ENCODE measurements around the gene RHOA.
A peak's percentile ranks its signal among the peaks of the same experiment; 100 is the strongest.
"Not testable (repeated sequence)": the region's sequence is repeated elsewhere in the genome, so short reads cannot be mapped to it uniquely, and the experiment has no call there.

Gene RHOA

DNA sequence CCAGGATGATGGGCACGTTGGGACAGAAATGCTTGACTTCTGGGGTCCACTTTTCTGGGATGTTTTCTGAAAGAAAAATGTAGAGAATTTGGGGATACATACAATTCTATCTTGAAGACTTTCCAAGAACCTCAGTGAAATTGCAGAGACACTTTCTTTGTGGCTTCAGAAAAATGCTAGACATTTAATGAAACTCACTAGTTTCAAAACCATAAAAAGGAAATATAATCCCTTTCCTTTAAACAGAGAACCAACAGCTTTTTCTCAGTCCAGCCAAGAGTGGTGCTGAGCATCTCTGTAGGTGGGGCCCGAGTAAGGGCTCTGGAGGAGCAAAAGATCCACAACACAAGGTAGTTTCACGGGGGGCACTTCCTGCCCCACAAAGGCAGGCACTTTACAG, 49.2 kb downstream of the RHOA start:
- DNase-seq (ENCODE audit: low read depth) = peak; percentile 61

DNA sequence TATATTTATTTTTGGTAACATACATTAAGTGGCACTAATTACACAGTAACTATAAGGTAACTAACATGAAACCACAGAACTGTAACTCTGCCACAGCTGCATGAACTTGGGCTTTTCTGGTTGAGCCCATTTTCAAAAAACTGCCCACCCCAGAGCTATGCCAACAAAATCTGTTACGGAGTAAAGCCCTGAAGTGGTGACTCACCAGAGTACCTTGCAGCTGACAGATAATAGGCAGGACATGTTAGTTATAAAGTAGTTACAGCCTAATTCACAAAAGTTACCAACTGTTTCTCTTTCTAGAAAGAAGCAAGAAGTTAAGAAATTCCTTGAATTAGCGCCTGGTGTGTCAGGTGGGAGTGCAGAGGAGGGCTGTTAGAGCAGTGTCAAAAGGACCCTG, 52.2 kb downstream of the RHOA start:
- peak; percentile 57 for DNase-seq (ENCODE audit: low read depth)

DNA sequence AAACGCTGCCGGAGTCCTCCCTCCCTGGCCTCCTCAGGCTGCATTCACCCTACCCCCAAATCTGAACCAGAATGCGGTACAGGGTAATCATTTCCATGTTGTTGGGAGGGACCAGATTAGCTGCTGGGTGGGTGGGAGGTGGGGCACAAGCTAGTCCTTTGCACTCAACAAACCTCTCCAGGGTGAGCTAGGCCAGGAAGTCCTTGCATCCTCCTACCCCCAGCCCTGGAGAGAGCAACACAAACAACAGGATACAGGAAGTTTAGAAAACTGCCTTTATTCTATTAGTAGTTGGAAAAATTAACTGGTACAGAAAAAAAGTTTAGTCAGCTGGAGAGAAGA, 52.9 kb downstream of the RHOA start:
- DNase-seq (ENCODE audit: low read depth) = no peak

DNA sequence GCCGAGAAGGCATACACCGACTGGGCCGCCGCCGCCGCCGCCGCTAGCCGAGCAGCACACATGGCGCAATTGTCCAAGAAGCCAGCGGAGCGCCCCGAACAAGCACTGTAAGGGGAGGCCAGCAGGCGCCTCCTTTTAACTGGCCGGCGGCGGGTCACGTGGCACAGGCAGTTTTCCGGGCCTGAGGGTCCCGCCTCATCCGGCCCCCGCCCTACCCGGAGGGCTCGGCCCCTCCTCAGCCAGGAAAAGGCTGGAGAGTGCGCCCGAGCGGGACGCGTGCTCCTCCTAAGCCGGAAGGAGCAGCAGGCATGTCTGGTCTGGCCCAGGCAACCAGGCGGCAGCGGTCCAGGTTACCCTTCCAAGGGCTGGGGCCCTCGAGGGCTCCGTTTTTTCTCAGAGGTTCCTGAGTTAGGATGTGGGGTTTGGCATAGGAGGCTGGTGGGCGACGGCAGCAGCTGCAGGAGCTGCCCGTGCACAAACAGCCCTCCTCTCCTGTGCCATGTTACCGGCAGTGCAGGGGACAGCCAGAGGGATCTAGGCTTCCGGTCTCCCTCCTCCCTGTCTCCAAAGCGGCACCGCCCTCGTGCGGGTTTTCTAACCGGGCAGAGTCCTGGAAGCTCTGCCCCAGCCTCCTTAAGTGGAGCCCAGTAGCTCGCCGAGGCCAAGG, 53.4 kb downstream of the RHOA start, which contains the start of gene GPX1:
Gene GPX1 (minus strand): TSS at position 137 of the 667 bp plus-strand sequence. CDS start 75 bp downstream, at position 62.
- DNase-seq (ENCODE audit: low read depth) = peak; percentile 96

DNA sequence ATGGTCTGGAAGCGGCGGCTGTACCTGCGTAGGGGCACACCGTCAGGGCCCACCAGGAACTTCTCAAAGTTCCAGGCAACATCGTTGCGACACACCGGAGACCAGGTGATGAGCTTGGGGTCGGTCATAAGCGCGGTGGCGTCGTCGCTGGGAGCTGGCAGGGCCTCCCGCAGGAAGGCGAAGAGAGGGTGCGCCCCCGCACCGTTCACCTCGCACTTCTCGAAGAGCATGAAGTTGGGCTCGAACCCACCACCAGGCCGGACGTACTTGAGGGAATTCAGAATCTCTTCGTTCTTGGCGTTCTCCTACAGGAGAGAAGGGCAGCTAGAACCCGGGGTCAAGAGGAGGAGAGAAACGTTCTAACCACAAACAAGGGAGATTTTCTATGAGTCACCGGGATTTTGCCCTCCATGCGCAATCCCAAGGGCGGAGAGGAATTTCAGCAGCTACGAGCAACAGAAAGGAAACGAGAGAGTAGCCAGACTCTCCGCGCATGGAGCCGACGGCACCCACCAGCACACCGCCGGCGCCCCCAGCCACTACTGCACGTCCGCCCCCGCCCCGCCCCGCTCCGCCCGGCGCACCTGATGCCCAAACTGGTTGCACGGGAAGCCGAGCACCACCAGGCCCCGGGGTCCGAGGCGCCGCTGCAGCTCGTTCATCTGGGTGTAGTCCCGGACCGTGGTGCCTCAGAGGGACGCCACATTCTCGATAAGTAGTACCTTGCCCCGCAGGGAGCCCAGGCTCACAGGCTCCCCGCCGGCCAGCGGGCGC, 54.1 kb downstream of the RHOA start:
- peak; percentile 91 for DNase-seq (ENCODE audit: low read depth)

DNA sequence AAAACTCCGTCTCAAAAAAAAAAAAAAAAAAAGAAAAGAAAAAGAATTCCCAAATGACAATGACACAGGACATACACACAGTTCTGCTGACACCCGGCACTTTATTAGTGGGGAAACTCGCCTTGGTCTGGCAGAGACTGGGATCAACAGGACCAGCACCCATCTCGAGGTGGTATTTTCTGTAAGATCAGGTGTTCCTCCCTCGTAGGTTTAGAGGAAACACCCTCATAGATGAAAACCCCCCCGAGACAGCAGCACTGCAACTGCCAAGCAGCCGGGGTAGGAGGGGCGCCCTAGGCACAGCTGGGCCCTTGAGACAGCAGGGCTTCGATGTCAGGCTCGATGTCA, 54.7 kb downstream of the RHOA start:
- not testable (repeated sequence) for DNase-seq (ENCODE audit: low read depth)

DNA sequence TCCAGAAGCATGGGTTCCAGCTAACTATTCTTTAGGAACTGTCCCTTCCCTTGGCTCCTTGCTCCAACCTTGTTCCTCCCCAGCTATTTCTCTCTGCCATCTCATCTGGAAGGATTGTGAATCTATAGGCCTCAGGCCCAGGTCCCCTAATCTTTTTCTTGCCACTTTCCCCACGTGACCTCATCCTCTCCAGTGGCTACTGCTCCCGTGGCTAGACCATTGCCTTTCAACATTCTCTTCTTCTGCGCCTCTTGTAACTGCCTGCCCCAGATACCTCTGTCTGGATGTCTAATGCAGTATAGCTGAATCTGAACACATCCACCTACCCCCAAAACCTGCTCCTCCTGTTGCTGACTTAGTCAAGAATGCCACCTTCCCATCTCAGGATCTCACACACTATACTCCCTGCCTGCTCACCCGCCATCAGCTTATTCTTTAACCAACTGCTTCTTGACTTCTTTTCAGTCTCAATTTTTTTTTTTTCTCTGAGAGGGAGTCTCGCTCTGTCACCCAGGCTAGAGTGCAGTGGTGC, 58.8 kb downstream of the RHOA start:
- no peak for DNase-seq (ENCODE audit: low read depth)

DNA sequence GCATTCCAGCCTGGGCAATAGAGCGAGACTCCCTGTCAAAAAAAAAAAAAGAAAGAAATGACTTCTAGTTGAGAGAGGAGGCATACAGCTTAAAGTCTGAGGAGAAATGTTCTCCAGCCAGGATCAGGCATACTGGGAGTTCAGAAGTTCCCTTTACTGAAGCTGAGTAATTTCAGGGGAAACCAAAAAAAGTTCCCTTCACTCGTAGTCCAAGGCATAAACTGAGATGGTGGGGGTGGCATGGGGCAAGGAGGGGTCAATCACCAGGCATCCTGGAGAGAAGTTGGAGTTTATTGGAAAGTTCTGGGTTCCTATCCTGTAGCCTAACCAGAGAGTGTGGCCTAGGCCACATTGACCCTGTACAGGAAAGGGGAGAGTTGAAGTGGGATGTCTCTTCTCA, 59.5 kb downstream of the RHOA start:
- no peak for DNase-seq (ENCODE audit: low read depth)

DNA sequence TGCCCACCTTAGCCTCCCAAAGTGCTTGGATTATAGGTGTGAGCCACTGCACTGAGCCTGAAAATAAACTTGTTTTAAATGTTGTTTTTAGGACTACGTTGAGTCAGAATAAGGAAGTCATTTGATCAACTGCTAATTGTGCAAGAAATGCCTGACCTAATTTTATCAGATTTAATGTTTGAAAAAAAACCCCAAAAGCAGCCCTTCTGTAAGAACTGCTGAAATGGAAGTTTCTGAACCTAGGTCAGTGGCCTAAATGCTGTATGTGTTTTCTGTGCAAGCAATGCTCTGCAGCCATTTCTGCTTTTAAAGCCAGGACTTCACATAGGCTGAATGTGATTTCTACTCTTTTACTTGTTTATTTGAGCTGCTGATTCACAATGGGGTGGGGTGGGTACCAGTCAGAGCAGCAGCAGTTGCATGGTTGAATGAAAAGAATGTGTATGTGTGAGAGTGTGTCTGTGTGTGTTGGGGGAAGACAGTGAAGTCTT, 60.2 kb downstream of the RHOA start:
- DNase-seq (ENCODE audit: low read depth) = peak; percentile 96

DNA sequence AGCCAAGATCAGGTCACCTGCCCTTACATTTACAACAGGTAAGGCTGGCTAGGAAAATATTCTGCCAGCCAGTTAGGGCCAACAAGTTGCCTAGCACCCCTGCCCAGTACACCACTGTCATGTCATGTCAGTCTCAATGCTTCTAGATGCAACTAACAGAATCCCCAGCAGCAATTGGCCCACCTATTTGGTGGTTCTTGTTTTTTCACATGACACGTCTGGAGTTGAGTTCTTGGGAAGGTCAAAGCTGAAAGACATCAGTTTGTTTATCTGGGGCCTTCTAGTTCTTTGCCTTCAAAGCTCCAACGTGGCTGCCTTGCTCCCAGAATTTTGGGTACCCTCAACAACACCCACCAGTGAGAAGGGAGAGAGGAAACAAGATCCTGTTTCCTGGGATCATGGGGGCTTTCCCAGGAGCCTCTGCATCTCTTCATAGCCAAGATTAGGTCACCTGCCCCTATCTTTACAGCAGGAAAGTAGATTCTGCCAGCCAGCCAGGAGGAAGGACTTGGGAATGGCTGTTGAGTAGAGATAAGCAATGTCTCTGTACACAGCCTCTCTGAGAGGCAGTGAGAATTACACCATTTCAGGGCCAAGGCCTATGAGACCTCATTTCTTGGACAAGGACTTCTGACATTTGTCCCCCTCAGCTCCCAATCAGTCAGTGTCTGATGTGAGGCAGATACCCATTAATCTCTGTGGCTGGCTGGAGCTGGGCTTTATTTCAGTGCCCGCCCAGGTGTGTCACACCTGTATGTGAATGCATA, 62.2 kb downstream of the RHOA start:
- DNase-seq (ENCODE audit: low read depth) = no peak

DNA sequence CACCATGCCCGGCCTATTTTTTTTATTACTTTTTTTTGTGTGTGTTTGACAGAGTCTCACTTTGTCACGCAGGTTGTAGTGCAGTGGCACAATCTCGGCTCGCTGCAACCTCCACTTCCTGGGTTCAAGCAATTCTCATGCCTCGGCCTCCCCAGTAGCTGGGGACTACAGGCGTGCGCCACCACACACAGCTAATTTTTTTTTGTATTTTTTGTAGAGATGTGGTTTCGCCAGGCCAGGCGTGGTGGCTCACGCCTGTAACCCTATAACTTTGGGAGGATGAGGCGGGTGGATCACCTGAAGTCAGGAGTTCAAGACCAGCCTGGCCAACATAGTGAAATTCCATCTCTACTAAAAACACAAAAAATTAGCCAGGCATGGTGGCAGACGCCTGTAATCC, 63.4 kb downstream of the RHOA start:
- not testable (repeated sequence) for DNase-seq (ENCODE audit: low read depth)

DNA sequence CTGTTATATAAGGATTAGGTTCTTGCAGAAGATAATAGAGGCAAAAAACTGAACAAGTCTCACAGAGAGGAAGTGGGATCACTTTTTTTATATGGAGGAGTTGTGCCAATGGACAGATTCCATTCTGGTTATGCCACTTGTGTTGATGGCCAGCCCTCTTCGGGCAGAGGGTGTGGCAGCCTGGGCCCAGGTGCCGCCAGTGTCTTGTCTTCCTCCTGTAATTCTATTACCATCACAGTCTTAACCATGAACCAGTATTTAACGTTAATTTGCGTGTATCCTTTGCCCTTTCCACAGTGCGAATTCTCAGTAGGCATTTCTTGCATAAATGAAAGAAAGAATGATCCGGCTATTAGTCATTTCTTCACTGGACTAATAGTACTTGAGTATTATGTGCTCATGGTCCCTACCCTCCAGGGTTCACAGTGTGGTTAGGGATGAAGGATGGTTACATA, 65.0 kb downstream of the RHOA start:
- peak; percentile 59 for DNase-seq (ENCODE audit: low read depth)

DNA sequence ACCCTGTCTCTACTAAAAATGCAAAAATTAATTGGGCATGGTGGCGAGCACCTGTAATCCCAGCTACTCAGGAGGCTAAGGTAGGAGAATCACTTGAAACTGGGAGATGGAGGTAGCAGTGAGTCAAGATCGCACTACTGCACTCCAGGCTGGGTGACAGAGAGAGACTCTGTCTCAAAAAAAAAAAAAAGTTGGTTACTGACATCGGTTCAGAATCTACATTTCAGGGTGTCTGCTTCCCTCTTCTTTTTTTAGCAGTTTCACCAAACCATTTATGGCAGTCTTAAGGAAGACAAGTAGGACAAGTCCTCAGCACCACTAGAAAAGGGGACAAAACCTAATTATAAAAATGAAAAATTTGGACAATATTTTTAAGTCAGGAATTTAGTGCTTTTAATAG, 68.6 kb downstream of the RHOA start:
- no peak for DNase-seq (ENCODE audit: low read depth)

DNA sequence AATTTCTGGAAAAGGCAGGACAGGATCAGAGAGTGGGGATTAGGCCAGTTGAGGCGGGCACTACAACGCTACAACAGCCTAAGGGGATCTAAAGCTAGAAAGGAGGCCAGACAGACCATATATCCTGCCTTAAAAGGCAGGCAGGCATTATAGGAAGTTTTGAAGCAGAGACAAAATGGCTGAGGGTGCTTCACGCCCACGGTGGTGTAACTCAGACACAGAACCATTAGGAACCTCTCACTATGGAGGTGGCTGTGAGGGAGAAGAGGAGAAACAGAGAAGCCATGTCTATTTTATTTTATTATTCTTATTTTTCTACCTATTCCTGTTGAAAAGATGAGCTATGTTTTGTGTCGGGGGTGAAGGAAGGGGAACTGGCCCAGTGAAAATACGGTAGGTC, 69.8 kb downstream of the RHOA start:
- no peak for DNase-seq (ENCODE audit: low read depth)

DNA sequence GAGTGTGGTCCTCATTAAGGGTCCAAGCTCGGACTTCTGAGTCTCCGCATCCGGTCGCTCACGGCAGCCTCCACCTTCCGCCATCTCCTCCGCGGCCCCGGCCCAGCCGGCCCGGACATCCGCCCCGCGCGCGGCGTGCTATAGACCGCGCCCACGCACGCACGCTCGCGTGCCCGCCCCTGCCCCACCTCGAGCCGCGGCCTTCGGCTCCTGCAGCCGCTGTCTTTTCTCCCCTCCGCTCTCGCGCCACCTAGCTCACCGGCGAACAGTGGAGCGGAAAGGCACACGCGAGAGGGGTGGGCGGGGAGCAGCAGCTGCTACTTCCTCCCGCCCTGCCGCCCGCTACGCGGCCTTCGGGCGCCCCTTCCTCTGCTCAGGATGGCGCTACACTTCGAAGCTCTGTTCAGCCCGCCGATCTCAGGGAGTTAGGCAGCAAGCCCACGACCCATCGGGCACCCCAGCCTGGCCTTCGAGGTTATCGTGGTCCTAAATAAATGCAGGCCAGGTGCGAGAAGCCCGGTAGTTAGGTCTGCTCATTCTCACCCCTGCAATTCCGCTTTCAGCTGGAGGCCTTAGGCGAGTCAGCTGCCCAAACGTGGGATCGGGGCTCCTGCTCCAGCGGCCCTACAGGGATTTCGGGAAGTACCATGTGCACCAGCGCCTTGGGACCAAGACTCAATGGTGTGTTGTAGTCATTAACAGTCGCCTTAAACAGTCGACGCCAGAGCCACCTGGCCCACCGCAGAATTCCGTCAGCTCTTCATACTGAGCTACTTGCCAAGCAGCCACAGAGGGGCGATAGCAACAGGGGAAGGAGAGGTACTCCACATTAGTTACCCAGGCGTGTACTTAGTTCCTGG, 71.6 kb downstream of the RHOA start, which contains the start of gene USP4:
Gene USP4 (minus strand): TSS at position 113 of the 860 bp plus-strand sequence. CDS start 29 bp downstream, at position 84.
- peak; percentile 87 for DNase-seq (ENCODE audit: low read depth)

DNA sequence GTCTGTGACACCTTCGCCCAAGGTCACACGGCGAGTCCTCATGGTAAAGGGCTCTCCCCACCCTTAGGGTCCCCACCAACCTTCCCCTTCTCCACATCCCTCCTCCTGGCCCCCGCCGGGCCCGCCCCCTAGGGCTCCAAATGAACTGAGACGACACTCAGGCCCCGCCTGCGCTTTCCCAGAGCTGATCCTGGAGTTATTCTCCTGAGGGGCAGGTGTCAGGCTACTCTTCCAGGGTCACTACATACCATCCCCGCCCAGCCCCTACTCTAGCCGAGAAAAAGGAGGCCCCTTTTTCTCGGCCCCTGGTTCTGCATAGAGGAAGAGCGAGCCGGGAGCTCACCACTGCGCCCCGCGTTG, 72.2 kb downstream of the RHOA start:
- DNase-seq (ENCODE audit: low read depth) = no peak

DNA sequence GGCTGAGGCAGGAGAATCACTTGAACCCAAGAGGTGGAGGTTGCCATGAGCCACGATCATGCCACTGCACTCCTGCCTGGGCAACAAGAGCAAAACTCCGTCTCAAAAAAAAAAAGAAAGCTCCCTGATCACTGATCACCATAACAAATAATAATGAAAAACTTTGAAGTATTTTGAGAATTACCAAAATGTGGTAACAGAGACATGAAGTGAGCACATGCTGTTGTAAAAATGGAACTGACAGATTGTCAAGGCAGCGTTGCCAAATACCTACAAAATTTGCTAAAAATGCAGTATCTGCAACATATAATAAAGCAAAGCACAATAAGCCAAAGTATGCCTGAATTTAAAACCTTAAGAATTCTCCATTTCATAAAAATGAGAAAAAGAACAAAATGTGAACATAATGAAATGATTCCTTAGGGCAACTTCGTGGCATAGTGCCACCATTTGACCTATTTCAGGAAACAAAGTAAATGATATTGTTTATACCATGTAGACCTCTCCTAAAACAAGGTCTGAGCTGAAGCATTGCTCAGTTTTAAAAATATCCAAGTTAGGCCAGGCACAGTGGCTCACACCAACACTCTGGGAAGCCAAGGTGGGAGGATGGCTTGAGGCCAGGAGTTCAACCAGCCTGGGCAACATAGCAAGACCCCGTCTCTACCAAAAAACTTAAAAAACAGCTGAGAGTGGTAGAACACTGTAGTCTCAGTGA, 77.7 kb downstream of the RHOA start:
- DNase-seq (ENCODE audit: low read depth) = no peak

DNA sequence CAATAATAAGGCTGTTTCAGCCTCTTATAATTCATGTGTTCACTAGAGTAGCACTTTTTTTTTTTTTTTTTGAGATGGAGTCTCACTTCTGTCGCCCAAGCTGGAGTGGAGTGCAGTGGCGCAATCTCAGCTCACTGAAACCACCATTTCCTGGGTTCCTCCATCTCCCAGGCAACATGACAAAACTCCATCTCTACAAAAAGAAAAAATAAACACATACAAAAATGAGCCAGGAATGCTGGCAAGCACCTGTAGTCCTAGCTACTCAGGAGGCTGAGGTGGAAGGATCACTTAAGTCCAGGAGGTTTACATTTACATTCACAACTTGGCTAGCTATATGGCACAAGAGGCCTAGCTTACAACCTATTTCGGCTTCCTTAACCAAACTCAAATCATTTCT, 78.7 kb downstream of the RHOA start:
- peak; percentile 51 for DNase-seq (ENCODE audit: low read depth)

DNA sequence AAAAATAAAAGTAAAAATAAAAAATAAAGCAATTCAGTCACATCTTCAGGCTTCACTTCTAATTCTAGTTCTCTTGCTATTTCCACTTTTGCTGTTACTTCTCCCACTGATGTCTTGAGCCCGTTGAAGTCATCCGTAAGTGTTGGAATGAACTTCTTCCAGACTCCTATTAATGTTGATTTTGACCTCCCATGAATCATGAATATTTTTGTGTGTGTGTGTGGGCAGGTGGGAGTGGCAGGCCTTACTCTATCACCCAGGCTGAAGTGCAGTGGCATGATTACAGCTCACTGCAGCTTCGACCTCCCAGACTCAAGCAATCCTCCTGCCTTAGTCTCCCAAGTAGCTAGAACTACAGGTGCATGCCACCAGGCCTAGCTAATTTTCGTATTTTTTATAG, 82.6 kb downstream of the RHOA start:
- peak; percentile 34 for DNase-seq (ENCODE audit: low read depth)

DNA sequence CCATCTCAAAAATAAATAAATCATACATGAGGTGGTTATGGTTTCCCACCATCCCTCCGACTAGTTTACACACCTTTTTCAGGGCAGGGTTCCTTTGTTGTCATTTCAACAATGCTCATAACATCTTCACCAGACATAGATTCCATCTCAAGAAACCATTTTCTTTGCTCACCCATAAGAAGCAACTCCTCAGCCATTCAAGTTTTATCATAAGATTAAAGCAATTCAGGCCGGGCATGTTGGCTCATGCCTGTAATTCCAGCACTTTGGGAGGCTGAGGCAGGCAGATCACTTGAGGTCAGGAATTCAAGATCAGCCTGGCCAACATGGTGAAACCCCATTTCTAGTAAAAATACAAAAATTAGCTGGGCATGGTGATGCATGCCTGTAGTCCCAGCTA, 83.4 kb downstream of the RHOA start:
- DNase-seq (ENCODE audit: low read depth) = not testable (repeated sequence)

DNA sequence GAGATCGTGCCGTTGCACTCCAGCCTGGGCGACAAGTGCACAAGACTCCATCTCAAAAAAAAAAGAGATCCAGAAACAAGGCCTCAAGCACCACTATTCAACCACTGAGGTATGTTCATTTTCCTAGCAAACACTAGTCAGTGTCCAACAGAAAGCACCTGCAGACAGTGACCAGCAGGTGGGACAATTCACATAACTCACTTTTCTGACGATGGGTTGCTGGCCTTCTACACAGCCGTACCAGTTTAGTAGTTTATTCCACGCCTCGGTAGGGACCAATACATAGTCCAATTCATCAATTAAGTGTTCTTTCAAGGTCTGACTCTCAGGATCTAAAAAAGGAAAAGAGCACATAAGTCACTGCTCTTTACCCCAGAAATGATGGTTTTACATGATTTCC, 84.3 kb downstream of the RHOA start:
- DNase-seq (ENCODE audit: low read depth) = no peak
